ENCODE measurements around the gene CSKMT. TPM values are rescaled to one million over a fixed set of nuclear protein-coding genes. Genes with fewer than 3 reads are reported as not detected.

Gene CSKMT
- total and polyA plus RNA-seq, 2 donors (not counting 3 experiments of a cell fraction or from before 2014, with no cell fraction given): 7.8 to 38.1 TPM

- no peak for FAIRE-seq
- POLR2A ChIA-PET: no interaction called here
- CTCF ChIA-PET: interaction anchor here (1.0 to 8.0 kb wide), 3 partner anchors 8 to 264 kb away, joined by 3 to 118 read pairs (median 4); no protein-coding TSS in a partner anchor
- Histone ChIP-seq H4K20me1 (replicated peaks; ENCODE audit: control insufficient read depth, extremely low read depth, insufficient read depth, low read length) (no peaks in the 10 kb centered on the region), H3K9ac (replicated peaks; ENCODE audit: extremely low read depth, insufficient read depth, low read length) (no peak overlapping the region), H3K79me2 (ENCODE audit: control insufficient read depth, insufficient read depth, low read length) (no peaks in the 10 kb centered on the region), H3K9me3 (replicated peaks; ENCODE audit: control insufficient read depth, insufficient read depth, low read length) (no peaks in the 10 kb centered on the region), H3K27me3 (ENCODE audit: control insufficient read depth in 2 of 2, insufficient read depth in 2 of 2, low read length in 2 of 2) (peaks cover 2 to 10% of the 10 kb centered on the region in 2 experiments), H3K4me3 (replicated peaks in 1 of 3; ENCODE audit: insufficient read depth in 1 of 3, low read depth in 1 of 3, low read length in 3 of 3) (no peak overlapping the region), H3K27ac (ENCODE audit: insufficient read depth, low read depth, low read length) (no peak overlapping the region), H3K36me3 (ENCODE audit: control insufficient read depth in 2 of 2, extremely low read depth in 1 of 2, insufficient read depth in 2 of 2, low read length in 2 of 2) (peaks cover 5 to 23% of the 10 kb centered on the region in 2 experiments), H2AFZ (ENCODE audit: low read depth, low read length) (peak overlapping the region; percentile 50), H3K4me1 (ENCODE audit: control insufficient read depth, extremely low read depth, insufficient read depth, low read length) (no peaks in the 10 kb centered on the region), H3K9me1 (replicated peaks; ENCODE audit: control insufficient read depth, extremely low read depth, insufficient read depth, low read length) (no peaks in the 10 kb centered on the region), H3K4me2 (ENCODE audit: insufficient read depth, low read length) (no peak overlapping the region)
- no peak for DNase-seq (ENCODE audit: low read depth, low spot score)
- no TSS peak for BruUV-seq (replicated peaks)
- dilution Hi-C loops (cut with MboI; ENCODE audit: extremely low pct_ligation_motif_present, low sequenced_read_pairs) (no loop called here), intact Hi-C loops (cut with micrococcal nuclease) (no loop called here)
- TF ChIP-seq CTCF (IDR thresholded peaks at IDR 0.05; ENCODE audit: extremely low read depth in 1 of 2, insufficient read depth in 1 of 2, low read depth in 1 of 2, low read length in 2 of 2) (no peak), POLR2AphosphoS5 (IDR thresholded peaks at IDR 0.05; ENCODE audit: insufficient read depth, low read depth, low read length) (no peak), MAX (IDR thresholded peaks at IDR 0.05; ENCODE audit: insufficient read depth, insufficient read length) (no peak), GATA2 (IDR thresholded peaks at IDR 0.05; ENCODE audit: insufficient read depth, insufficient read length, low read depth, low read length) (no peak), EZH2 (IDR thresholded peaks at IDR 0.05; ENCODE audit: borderline replicate concordance, low read depth, low read length, severe bottlenecking) (no peak), JUN (IDR thresholded peaks at IDR 0.05; ENCODE audit: borderline replicate concordance, insufficient read depth, insufficient read length, low read depth) (no peak), MYC (IDR thresholded peaks at IDR 0.05; ENCODE audit: low read depth, low read length) (no peak), FOS (IDR thresholded peaks at IDR 0.05; ENCODE audit: borderline replicate concordance, insufficient read depth, low read length) (no peak), POLR2A (IDR thresholded peaks at IDR 0.05; ENCODE audit: low read depth, low read length) (no peak)
Observed at GRCh38 chr11:62688491-62688890, 23.4 kb downstream of the CSKMT start.

All from endothelial cell of umbilical vein (primary cell).